Activated T-helper 1 cell treated with Interleukin-2 at 50 U/mL for 16 hours (primary cell): Measurements from ENCODE around the gene SLC34A3.

ENCODE experiments used
- DNase-seq: peaks from one replicate; pipeline ENCODE4 v3.0.0-alpha.2; 2020; ENCODE audit warnings: low read depth

Gene SLC34A3

GRCh38 chr9:137217276-137218211 is 13.2 kb upstream of the SLC34A3 start:
- no peak for DNase-seq

GRCh38 chr9:137218212-137218753 is 12.4 kb upstream of the SLC34A3 start:
- DNase-seq: no peak

DNA sequence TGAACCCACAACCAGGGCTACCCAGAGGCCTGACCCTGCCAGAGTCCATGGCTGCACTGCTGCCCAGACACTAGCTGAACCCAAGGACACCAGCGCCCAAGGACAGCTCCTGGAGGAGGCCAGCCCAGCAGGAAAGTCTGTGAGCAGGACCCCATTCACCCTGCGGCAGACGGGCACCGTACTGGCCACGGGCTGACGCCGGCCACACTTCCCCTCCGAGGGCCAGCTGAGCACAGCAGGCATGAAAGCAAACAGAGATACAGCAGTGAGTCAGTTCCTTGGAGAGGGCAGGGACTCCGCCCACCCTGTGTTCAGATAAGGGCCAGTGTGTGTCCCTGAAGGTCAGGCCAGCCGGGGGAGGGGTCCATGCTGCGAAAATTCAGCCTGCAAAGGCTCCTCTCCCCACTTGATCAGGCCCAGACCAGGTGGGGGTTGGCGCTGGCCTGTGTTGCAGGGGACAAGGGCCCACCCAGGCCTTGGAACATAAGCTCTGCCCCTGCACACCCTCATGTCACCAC is 11.9 kb upstream of the SLC34A3 start:
- DNase-seq: no peak

DNA sequence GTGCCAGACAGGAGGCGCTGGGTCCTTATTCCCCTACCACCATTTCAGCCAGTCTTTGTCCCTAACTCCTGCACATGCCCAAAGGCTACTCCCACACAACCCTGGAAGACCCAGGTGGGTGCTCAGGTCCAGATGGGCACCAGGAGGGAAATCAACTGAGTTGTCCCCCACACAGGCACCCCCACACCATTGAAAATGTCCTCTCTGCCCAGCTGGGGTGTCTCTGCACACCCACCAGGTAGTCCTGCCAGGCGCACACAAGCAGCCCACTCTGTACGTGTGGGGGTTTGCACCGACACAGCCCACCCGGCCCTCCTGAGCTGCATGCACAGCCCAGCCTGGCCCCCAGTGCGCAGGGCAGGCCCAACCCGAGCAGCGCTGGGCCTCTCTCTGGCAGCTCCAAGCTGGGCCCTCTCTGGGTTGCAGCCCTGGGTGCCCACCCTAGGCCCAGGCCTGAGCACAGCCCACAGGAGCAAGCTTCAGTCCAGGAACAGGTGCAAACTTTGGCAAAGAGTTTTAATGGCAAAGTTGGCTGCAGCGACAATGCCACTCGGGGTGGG is 10.9 kb upstream of the SLC34A3 start:
- no peak for DNase-seq

DNA sequence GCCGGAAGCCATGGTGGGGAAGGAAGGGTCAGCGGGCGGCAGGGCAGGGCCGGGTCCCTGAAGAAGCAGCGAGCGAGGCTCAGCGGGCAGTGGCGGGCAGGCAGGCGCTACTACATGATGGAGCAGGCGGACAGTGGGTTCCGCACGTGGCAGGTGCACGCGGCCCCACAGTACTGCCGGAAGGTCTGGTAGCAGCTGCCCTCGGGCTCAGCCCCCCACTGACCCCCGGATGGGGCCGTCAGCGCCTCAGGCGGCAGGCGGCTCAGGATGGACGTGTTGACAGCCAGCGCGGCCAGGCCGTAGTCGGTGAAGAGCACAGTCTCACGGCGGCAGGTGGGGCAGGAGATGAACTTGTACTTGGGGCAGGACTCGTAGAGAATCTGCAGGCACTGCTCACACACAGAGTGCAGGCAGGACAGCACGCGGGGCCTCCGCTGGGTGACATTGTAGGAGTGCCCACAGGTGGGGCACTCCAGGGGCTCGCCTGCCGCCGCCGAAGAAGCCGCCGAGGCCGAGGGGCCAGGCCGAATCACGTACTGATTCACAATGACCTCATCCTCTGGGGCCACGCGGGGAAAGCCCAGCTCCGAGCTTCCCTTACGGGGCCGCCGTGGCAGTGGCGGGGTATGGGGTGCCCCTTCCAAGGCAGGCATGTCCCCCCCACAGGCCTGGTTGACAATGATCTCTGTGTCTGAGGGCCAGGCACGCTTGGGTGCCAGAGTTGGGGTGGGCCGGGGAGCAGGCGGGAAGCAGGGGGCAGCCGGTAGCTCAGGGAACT is 10.2 kb upstream of the SLC34A3 start:
- DNase-seq: no peak

GRCh38 chr9:137221095-137221505 is 9.6 kb upstream of the SLC34A3 start:
- DNase-seq: no peak

DNA sequence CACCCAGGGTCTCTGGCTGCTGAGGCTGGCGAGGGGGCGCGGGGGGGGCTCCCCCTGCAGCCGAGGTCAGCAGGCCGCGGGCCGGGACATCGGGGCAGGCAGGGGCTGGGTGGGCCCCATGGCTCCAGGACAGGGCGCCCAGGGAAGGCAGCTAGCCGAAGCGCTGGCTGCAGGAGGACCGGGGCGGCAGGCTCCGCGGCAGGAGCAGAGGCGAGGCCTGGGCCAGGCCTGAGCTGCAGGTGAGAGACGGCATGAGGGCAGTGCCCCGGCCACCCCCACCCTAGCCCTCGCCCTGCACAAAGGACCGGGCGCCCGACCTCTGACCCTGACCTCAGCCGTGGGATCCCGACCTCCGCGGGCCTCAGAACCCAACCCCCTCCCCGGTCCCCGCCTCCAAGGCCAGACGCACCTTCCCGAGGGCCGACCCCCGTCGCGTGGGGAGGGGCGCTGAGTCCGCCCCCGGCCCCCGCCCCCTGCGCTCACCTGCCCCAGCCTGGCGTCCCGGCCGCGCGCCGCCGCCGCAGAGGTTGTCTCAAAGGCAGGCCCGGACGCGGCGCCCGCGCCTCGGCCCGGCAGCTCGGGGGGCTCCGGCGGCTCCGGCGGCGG is 9.1 kb upstream of the SLC34A3 start:
- no peak for DNase-seq

- DNase-seq: no peak
Observed at GRCh38 chr9:137222190-137223077, 8.3 kb upstream of the SLC34A3 start, which contains the start of gene RNF208. Gene RNF208 (minus strand): TSS chr9:137222240. CDS start chr9:137221212, 1,028 bp downstream.

DNA sequence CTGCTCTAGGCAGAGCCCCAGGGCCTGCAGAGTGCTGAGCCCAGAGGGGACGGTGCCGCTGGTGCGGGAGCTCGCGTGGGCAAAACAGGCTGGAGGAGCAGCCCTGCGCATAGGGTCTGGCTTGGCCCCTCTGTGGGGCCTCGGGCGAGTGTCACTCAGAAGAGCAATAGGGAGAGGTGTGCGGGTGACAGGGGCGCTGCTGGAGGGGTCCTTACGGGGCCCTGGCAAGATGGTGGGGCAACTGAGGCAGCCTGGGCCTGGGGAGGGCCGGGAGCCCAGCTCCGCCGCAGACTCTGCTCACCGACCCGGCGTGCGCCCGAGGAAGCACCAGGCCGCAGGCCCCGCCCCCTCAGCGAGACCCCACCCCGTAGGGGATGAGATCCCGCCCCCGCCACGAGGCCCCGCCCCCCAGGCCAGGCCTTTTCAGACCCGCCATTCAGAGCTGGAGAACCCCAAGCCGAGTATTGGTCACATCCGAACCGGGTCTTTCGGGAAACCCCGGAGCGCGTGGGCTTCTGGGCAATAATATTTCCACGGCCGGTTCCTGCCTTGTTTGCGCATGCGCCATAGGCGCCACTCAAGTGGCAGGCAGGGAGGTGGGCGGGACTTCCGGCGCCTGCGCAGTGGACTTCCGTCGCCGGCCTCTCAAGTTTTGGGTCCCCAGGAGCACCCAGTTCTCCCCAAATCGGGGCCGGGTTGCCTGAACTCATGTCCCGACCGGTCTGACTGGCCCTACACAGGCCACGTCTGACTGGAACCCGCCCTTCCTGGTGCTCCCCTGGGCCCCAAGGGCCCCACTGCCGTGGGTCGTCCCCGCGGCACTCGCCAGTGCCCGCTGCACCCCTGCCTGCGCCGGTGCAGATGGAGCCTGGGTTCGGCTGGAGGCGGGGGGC is 7.4 kb upstream of the SLC34A3 start:
- DNase-seq: peak; percentile 95

DNA sequence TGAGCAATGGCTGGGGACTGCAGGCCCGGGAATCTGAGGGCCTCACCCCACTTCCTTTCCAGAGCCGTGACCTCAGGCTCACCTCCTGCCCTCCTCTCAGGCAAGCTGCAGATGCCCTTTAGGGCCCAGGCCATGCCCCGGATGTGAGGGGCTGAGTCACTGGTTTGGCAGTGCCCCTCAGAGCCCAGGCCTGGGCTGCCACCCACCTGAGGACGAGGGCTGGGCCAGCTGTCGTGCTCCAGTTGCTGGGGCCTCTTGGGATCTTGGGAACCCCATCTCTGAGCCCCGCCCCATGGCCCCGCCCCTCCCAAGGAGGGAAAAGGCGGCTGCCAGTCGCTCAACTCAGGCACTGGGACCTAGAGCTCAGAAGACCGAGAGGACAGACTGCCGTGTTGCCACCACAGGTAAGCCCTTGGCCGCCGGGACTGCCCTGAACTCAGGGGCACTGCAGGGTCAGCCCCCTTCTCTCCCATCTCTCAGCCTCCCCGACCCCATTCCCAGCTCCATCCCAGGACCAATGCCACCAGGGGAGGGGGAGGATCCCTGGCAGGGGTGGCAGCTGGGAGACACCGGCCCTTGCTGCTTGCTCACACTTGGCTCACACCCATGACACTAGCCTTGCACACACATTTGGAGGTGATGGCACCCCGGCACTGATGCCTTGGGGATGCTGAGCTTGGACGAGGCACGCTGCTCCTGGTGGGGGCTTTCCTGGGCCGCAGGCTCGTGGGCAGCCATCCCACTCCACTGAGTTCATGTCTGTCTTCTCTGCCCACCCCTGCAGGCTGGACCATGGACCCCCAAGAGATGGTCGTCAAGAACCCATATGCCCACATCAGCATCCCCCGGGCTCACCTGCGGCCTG is 5.6 kb upstream of the SLC34A3 start, which contains the start of gene CYSRT1:
TSS of gene CYSRT1 (plus strand) at position 345 of the 865 bp plus-strand sequence. CDS start at position 793, 448 bp downstream.
- DNase-seq: no peak

GRCh38 chr9:137225699-137226331 is 4.9 kb upstream of the SLC34A3 start:
- no peak for DNase-seq

- DNase-seq: no peak
Observed at GRCh38 chr9:137226338-137227053, 4.2 kb upstream of the SLC34A3 start.

GRCh38 chr9:137227054-137227852 is 3.4 kb upstream of the SLC34A3 start, which contains the start of gene RNF224:
Gene RNF224 (plus strand): TSS chr9:137227502. CDS start chr9:137228336, 834 bp downstream.
- DNase-seq: peak; percentile 68

DNA sequence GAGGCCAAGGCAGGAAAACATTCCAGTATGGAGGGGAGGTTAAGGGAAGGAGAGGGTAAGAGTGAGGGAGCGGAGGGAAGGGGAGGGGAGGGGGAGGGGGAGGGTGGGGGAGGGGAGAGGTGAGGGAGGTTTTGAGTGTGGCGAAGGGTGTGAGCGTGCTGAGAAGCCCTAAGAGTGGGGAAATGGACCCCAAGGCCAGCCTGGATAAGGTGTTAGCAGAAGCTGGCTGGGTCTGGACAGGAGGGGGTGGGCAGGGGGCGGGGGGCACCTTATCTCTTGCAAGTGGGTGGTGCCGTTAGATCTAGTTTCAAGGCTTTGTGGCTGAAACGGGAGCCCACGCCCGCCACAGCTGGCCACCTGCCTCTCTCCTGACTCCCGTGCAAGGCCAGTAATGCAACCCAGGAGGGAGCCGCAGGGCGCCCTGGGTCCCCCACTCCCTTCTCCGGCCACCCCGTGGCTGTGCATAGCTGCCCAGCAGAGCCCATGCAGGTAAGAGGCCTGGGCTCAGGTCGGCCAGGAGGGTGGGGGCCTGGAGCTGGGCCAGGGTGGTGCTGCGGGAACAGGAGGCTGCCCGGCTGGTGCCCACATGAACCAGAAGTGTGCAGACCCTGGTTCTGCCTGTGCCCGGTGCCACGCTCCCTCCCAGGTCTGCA is 2.7 kb upstream of the SLC34A3 start:
- no peak for DNase-seq

GRCh38 chr9:137228506-137228967 is 2.2 kb upstream of the SLC34A3 start:
- DNase-seq: no peak
